GM18519 (cell line): Measurements from ENCODE around the gene C7.
"Not testable (repeated sequence)": the region's sequence is repeated elsewhere in the genome, so short reads cannot be mapped to it uniquely, and the experiment has no call there.

Experiments used
- ATAC-seq: cut with Tn5 transposase; IDR thresholded peaks from one replicate; pipeline ENCODE4 v1.9.1; 2021; ENCODE audit warnings: mild to moderate bottlenecking, moderate library complexity; ENCODE audit not compliant: unreplicated experiment, low FRiP score

Gene C7

GRCh38 chr5:40909264-40909663 lies at the start of gene C7:
TSS of gene C7 (plus strand) at chr5:40909497. CDS start at chr5:40909611, 114 bp downstream.
- ATAC-seq: no peak

GRCh38 chr5:40860711-40861110 lies 48.6 kb upstream of the C7 start:
- ATAC-seq: no peak

- ATAC-seq: not testable (repeated sequence)
Measured at GRCh38 chr5:40865004-40865403, 44.3 kb upstream of the C7 start.

- ATAC-seq: no peak
Measured at GRCh38 chr5:40866844-40867243, 42.5 kb upstream of the C7 start.

GRCh38 chr5:40869384-40869783 lies 39.9 kb upstream of the C7 start:
- ATAC-seq: no peak

- no peak for ATAC-seq
Measured at GRCh38 chr5:40871177-40871576, 38.1 kb upstream of the C7 start.

GRCh38 chr5:40872253-40872652 lies 37.0 kb upstream of the C7 start:
- not testable (repeated sequence) for ATAC-seq

- no peak for ATAC-seq
Measured at GRCh38 chr5:40873286-40873880, 35.9 kb upstream of the C7 start.

- ATAC-seq: no peak
Measured at GRCh38 chr5:40875958-40876357, 33.3 kb upstream of the C7 start.

- ATAC-seq: no peak
Measured at GRCh38 chr5:40877371-40877988, 31.8 kb upstream of the C7 start.

GRCh38 chr5:40879163-40879942 lies 29.9 kb upstream of the C7 start:
- no peak for ATAC-seq

- ATAC-seq: no peak
Measured at GRCh38 chr5:40882291-40882690, 27.0 kb upstream of the C7 start.

GRCh38 chr5:40883051-40883450 lies 26.2 kb upstream of the C7 start:
- not testable (repeated sequence) for ATAC-seq

- ATAC-seq: not testable (repeated sequence)
Measured at GRCh38 chr5:40895440-40896425, 13.6 kb upstream of the C7 start.

GRCh38 chr5:40904205-40904993 lies 4.9 kb upstream of the C7 start:
- ATAC-seq: peak; percentile 91

GRCh38 chr5:40904994-40905306 lies 4.3 kb upstream of the C7 start:
- no peak for ATAC-seq

- ATAC-seq: no peak
Measured at GRCh38 chr5:40906351-40906751, 2.9 kb upstream of the C7 start.

- ATAC-seq: no peak
Measured at GRCh38 chr5:40909723-40910122, 426 bp downstream of the C7 start.

- no peak for ATAC-seq
Measured at GRCh38 chr5:40911266-40911665, 2.0 kb downstream of the C7 start.

- ATAC-seq: no peak
Measured at GRCh38 chr5:40914835-40915234, 5.5 kb downstream of the C7 start.
